OCI-LY1 (cell line): ENCODE measurements around the gene TMEM235.

Experiments used
- H2AFZ ChIP-seq: fragments of 200-600 bp; sonication (generic), shearing (Covaris generic); 2 replicates; pipeline ENCODE4 v1.6.0; 2014; ENCODE audit warnings: antibody characterized with exemption, mild to moderate bottlenecking, low read length
- H3F3A ChIP-seq: fragments of 200-600 bp; sonication (generic), shearing (Covaris generic); 2 replicates; pipeline ENCODE4 v1.6.0; 2014; ENCODE audit warnings: mild to moderate bottlenecking, antibody characterized with exemption, low read length, moderate library complexity; ENCODE audit not compliant: insufficient read depth
- H3K27ac ChIP-seq: fragments of 200-600 bp; sonication (generic); 2 replicates; pipeline ENCODE4 v1.5.1; 2014; ENCODE audit warnings: low read length, mixed run types, mild to moderate bottlenecking, low read depth; ENCODE audit not compliant: poor library complexity, severe bottlenecking
- H3K27me3 ChIP-seq: fragments of 200-600 bp; sonication (generic); 2 replicates; pipeline ENCODE4 v1.6.0; 2014; ENCODE audit warnings: antibody characterized with exemption, mild to moderate bottlenecking, low read length, moderate library complexity; ENCODE audit not compliant: insufficient read depth
- H3K36me3 ChIP-seq: fragments of 200-600 bp; sonication (generic); 2 replicates; pipeline ENCODE4 v1.6.1; 2014; ENCODE audit warnings: mild to moderate bottlenecking, antibody characterized with exemption, low read length, moderate library complexity, mixed read lengths; ENCODE audit not compliant: insufficient read depth
- H3K4me1 ChIP-seq: fragments of 200-600 bp; sonication (generic); 2 replicates; pipeline ENCODE4 v1.5.1; 2014; ENCODE audit warnings: mild to moderate bottlenecking, low read length, moderate library complexity; ENCODE audit not compliant: insufficient read depth, severe bottlenecking
- H3K4me2 ChIP-seq: fragments of 200-600 bp; sonication (generic), shearing (Covaris generic); 2 replicates; pipeline ENCODE4 v1.6.1; 2014; ENCODE audit warnings: low read length
- H3K4me3 ChIP-seq: fragments of 200-600 bp; sonication (generic); 2 replicates; pipeline ENCODE4 v1.5.1; 2014; ENCODE audit warnings: low read length, low read depth, mild to moderate bottlenecking, mixed read lengths; ENCODE audit not compliant: poor library complexity, severe bottlenecking
- H3K79me2 ChIP-seq: fragments of 200-600 bp; shearing (Covaris generic); 2 replicates; pipeline ENCODE4 v1.6.1; 2016; ENCODE audit warnings: mixed run types, low read length, mixed read lengths; ENCODE audit not compliant: insufficient read depth
- H3K9ac ChIP-seq: fragments of 200-600 bp; sonication (generic), shearing (Covaris generic); 2 replicates; pipeline ENCODE4 v1.6.1; 2014; ENCODE audit warnings: mild to moderate bottlenecking, low read length, mixed read lengths
- H3K9me2 ChIP-seq: fragments of 200-600 bp; sonication (generic), shearing (Covaris generic); 2 replicates; pipeline ENCODE4 v1.6.1; 2014; ENCODE audit warnings: low read depth, mild to moderate bottlenecking, low read length, mixed read lengths
- H3K9me3 ChIP-seq: fragments of 200-600 bp; shearing (Covaris generic); 2 replicates; pipeline ENCODE4 v1.6.1; 2014; ENCODE audit warnings: low read length, mixed read lengths
- H4K20me1 ChIP-seq: fragments of 200-600 bp; sonication (generic), shearing (Covaris generic); 2 replicates; pipeline ENCODE4 v1.6.0; 2016; ENCODE audit warnings: mild to moderate bottlenecking, low read length; ENCODE audit not compliant: insufficient read depth
- CTCF ChIP-seq: fragments of 200-600 bp; sonication (generic), shearing (Covaris generic); IDR thresholded peaks from 2 replicates; pipeline ENCODE4 v1.5.1; 2017; ENCODE audit warnings: mild to moderate bottlenecking, antibody characterized with exemption, low read length, moderate library complexity, mixed read lengths
- EZH2 ChIP-seq: fragments of 200-600 bp; sonication (generic), shearing (Covaris generic); IDR thresholded peaks from 2 replicates; pipeline ENCODE4 v1.8.0; 2017; ENCODE audit warnings: borderline replicate concordance, mixed run types, mild to moderate bottlenecking, antibody characterized with exemption, low read length, moderate library complexity, mixed read lengths

The TMEM235 gene

GRCh38 chr17:78240839-78241238 lies 9.4 kb downstream of the TMEM235 start:
- Histone ChIP-seq H4K20me1 (no peaks in the 10 kb centered on the region), H3K4me1 (peaks cover 62% of the 10 kb centered on the region), H3K9me3 (no peaks in the 10 kb centered on the region), H3K36me3 (no peaks in the 10 kb centered on the region), H3K27ac (peak overlapping the region; percentile 95), H3F3A (no peaks in the 10 kb centered on the region; the same call in 1 of the 2 replicates), H3K4me2 (no peak overlapping the region), H3K4me3 (no peak overlapping the region), H3K9ac (no peak overlapping the region), H3K27me3 (no peaks in the 10 kb centered on the region), H2AFZ (no peak overlapping the region), H3K9me2 (no peaks in the 10 kb centered on the region), H3K79me2 (no peaks in the 10 kb centered on the region)
- TF ChIP-seq EZH2 = no peak
- TF ChIP-seq CTCF = no peak

GRCh38 chr17:78241277-78242023 lies 10.0 kb downstream of the TMEM235 start:
- Histone ChIP-seq H3K9ac (no peak overlapping the region; the same call in 1 of the 2 replicates), H3K9me3 (no peaks in the 10 kb centered on the region), H3K4me2 (peak overlapping the region; percentile 15; the same call in 1 of the 2 replicates), H3K36me3 (no peaks in the 10 kb centered on the region), H3K27ac (peak overlapping the region; percentile 95), H3K27me3 (no peaks in the 10 kb centered on the region), H3K4me1 (peaks cover 62% of the 10 kb centered on the region), H3K79me2 (no peaks in the 10 kb centered on the region), H3F3A (no peaks in the 10 kb centered on the region; the same call in 1 of the 2 replicates), H4K20me1 (no peaks in the 10 kb centered on the region), H3K4me3 (no peak overlapping the region), H3K9me2 (no peaks in the 10 kb centered on the region), H2AFZ (no peak overlapping the region)
- TF ChIP-seq EZH2 (no peak), CTCF (no peak)

GRCh38 chr17:78242024-78242742 lies 10.8 kb downstream of the TMEM235 start:
- no peak overlapping the region for H2AFZ ChIP-seq
- no peaks in the 10 kb centered on the region for H3K27me3 ChIP-seq
- no peaks in the 10 kb centered on the region for H3K79me2 ChIP-seq
- peak overlapping the region; percentile 18; the same call in 1 of the 2 replicates for H3K9ac ChIP-seq
- H4K20me1 ChIP-seq = no peaks in the 10 kb centered on the region
- no peak for TF ChIP-seq CTCF
- TF ChIP-seq EZH2 = no peak
- H3K9me3 ChIP-seq = no peaks in the 10 kb centered on the region
- H3F3A ChIP-seq = no peaks in the 10 kb centered on the region; the same call in 1 of the 2 replicates
- H3K4me3 ChIP-seq = no peak overlapping the region
- peaks cover 61% of the 10 kb centered on the region for H3K4me1 ChIP-seq
- peak overlapping the region; percentile 95 for H3K27ac ChIP-seq
- H3K36me3 ChIP-seq = no peaks in the 10 kb centered on the region
- H3K9me2 ChIP-seq = no peaks in the 10 kb centered on the region
- peak overlapping the region; percentile 15; the same call in 1 of the 2 replicates for H3K4me2 ChIP-seq
